DMS 273 treated with DMSO at 0.1 percent for 48 hours (cell line): ENCODE measurements around the gene IKBKE.

Experiments
- DNase-seq: peaks from one replicate; lab custom pipeline; 2025; lab: John Stamatoyannopoulos, UW

IKBKE gene

DNA sequence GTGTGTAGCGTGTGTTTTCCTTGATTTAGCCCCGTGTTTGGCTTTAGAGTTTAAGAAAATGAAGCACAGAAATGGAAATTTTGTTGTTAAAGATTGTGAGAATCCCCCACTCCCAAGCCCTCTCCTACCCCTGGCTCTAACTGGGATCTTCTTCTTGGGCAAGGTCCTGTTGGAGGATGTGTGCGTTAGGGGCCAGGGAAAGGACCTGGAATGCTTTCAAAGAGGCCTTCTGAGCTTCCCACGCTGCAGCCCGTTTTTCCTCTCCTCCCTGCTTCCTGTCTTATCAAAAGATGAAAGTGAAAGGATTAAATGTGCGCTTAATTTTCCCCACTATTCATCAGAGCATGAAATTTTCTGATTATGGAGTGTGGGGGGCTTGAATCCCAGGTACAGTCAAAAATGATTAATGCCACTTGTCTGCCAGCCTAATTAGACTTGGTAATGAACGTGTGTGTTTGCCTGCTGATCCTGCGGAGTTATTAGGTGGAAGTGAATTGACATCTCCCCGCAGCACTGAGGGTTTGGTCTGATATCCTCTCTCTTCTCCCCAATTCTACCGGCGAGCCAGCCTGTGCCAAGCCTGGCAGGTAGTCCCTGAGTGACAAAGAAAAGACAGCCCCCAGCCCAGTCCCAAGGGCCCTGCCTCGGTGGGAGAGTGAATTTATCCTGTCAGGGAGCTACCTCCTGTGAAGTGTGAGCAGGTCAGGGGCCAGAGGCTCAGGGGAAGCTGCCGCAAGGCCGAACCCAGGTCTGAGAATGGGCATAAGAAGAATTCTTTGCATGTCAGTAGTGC lies 42.0 kb downstream of the IKBKE start:
- no peak for DNase-seq

DNA sequence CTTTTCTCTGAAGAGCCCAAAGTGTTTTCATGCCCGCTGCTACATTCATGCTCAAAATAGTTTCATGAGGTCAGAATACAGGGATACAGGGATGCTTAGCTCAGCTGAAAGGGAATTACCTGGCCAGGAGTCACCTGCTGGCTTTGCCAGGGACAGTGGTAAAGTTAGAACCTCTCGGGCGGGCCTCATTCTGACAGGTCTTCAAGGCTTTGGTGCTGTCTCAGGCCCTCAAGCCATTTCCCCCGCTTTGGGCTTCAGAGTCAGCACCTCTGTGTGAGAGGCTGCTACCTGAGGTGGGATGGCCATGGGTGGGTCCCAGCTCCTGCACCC lies 42.5 kb downstream of the IKBKE start:
- no peak for DNase-seq

DNA sequence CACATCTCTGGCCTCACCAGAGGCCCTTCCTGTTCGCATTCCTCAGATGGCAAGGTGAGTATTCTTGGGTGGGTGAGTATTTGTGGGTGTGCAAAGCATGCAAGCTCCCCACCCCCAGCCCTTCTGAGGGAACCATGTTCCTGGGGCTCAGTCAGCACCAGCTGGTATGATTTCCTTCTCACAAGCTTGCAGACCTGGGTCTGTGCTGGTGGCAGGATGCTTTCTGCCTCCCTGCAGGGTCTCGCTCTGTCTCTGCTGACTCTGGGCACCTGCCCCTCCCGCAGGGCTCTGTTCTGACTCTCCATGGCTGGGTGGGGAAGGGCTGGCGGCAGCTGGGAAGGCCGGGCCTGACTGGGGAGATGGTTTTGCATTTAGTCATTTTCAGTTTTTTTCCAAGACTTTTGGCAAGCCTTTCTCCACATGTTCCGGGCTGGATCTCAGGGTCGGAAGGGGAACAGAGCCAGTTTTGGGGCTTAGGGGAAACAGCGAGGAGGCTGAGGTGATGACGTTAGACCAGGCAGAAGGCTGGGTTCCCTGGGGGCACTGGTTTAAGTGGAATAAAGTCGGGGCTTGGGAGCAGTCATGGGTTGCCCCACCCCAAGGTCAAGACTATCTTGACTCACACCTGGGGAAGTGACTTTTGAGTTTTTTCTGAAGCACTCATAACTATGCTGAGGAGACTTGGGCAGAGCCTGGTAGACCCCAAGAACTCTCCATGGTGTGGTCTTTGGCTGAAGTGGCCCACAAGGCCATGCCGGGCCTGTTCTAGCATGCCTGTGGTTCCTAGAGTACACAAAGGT lies 43.2 kb downstream of the IKBKE start:
- DNase-seq: peak; percentile 25

DNA sequence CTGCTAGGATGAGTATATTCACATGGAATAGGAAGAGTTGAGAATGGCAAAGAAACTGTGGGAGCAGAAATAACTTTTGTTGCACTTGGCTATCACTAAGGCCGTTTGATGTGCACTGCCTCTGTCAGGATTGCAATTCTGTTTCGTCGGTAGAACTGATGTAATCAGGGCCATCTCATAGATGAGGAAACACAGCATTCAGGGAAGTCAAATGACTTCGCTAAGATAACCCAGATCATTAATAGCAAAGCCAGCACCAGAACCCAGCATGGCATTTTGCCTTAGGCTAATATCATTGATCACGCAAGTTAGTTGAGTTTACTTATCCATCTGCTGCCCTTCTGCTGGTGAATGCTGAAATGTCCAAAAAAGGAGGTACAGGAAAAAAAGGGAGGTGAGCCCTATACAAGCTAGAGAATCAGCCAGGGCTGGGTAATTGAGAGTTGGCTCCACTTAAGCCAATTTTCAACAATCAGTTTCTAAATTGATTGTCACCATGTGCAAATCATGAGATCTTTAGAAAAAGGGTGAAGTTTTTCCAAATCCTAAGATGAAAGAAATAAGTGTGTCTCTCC lies 44.6 kb downstream of the IKBKE start:
- no peak for DNase-seq

DNA sequence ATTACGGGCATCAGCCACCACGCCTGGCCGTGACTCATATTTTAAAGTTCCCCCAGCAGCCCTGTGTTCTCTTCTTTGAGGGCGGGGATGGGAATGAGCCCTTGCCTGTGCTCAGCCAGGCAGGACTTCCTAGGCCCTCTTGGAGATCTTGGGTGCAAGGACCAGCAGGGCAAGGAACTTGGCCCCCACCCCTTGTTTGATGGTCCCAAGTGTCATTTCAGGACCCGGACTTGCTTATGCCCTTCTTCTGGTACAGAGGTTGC lies 46.4 kb downstream of the IKBKE start:
- DNase-seq: no peak

DNA sequence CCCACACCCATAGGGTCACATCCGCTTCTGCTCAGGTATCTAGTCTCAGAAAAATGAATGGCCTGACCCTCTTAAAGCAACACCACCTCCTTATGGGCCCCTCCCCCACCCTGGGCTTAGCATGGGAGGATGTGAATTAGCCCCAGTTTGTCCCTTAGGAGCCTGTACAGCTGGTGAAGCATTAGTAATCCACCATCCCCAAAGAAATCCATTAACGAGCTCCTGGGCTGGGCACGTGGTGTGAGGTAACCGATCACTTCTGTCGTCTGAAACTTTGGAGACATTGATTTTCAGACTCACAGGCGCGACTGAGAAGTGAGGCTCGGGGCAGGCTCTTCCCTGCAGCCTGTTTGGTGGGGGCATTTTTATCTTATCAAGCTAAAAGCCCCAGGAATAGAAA lies 47.5 kb downstream of the IKBKE start:
- DNase-seq: no peak

DNA sequence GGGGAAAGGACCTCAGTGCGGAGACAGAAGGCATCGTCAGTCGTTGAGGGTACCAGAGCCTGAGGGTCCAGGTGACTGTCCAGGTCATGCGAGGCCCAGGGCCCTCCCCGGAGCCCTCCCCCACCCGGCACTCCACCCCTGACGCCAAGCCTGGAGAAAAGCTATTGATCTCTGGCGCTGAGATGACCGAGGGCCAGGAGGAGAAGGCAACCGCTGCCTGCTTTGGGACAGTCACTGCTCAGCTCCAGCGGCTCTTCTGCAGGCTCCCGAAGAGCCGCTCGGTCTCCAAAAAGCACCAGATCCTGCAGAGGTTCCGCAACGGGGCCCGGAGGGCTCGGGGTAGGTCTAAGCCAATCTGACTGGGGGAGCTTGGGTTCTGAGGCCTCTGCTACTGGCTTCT lies 47.9 kb downstream of the IKBKE start:
- DNase-seq: no peak

DNA sequence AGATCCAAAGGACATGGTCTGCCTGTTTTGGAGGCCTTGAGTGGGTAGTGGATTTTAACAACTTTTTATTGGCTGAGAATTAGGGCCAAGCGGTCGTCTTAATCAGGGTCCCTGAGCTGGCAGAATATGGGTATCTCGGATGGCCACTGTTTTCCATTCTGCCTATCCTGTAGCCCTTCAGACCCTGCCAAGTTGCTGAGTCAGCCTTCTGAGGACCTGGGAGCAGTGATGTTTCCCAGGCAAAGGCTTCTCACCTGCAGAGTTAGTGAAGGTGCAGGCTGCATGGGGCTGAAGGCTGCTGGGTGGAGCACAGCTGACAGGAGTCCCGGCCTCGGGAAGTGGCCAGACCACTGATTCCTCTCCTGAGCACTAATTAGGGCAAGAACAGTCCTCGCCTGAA lies 48.5 kb downstream of the IKBKE start:
- no peak for DNase-seq

DNA sequence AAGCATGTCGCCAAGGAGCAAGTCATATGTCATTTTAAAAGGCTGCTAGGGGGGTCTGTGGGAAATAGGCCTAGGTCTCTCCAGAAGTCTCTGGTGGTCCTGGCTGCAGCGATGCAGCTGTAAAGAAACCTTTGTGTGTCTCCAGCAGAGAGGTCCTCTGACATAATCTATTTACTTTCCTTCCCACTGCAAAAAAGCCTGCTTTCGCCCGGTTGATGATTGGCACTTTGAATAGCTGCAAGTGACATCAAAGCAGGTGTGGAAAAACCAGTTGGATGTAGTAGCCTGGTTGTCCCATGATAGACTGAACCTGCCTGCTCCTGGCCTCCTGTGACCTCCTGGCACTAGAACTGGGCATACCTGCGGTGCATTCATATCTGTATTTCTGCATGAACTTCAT lies 50.9 kb downstream of the IKBKE start:
- no peak for DNase-seq

DNA sequence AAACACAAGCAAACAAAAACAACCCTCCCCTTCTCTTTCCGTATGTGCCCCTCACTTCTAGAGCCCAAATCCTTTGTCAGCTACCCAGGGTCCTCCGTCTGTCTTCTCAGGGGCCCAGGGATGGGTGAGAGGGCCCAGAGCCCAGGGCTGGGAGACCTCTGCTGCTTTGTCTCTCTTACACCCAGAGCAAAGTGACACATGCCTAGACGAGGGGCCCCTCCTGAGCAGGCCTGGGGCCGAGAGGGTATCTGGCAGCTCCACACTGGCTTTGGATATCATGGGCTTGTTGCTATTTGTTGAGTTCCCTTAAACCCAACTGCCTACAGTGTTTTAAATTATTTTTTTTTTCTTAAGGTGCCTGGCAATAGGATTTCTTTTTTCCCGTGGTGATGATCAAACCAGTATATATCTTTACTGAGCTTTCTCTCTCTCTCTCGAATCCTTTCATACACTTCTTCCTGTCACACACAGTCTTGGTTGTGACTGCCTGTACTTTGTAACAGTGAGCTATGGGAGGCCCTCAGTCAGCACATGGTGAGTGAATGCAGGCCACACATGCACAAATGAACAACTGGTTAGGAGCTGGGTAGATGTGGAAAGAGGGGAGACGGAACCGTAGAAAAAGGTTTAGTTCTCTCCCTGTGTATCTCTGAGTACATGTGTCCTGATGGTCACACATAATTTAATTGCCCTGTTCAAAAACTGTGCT lies 51.6 kb downstream of the IKBKE start:
- no peak for DNase-seq

DNA sequence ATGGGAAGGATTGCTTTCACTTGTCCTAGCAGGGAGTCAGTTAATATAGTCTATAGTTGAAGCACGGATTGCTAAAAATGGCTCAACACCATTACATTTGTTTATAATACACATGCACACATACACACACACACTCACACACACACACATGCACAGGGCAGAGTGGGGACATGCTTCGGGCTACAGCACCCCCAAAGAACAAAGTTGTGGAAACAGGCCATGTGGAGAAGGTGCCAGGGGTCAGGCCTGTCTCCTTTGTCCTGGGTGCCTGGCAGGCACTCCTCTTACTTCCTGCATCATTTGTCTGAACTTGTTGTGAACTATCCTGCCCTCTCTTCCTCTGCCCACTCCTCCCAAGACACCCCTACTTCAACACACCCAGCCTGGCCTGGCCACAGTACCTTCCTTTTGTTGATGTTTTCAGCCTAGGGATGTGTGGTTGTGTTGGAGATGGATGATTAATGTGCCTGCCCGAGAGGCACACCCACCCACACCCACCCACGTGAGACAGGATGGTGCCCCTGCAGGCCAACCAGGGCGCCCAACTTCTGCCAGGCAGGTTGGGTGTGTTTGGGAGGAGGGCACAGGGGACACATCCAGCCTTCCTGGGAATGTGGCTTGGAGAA lies 54.6 kb downstream of the IKBKE start:
- DNase-seq: no peak

DNA sequence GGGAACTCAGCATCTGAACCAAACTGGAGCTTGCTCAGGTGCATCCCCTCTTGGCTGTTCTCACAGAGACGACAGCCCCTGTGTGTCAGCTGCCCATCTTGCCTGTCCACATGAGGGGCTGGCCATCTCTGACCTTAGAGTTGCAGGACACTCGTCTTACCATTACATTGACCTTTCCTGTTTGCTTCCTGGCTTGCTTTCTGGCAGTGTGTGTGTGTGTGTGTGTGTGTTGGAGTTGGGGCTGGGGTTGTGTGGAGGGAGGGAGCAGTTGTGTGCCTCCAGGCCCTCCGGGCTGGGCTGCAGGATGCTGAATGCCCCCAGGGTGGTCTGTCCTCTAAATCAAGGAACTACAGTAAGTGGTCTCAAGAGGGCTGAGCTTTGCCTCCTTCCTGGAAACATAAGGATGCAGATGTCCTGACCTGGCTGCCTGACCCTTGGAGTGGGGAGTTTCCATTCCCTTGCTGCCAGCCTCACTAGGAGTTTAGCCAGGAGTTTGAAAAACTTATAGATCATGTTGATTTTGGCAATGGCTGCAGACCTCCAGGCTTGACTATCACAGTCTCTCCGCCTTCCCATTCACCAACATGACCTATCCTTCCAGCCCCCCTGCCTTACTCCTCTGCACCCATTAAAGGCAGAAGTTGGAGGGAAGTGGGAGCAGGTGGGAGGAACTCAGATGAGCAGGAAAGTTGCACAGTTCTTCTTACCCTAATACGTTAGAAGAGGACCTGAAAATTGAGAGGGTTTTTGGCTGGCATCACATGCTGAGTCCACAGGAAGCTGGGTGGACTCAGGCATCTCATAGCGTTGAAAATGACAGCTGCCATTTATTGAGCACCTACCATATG lies 56.0 kb downstream of the IKBKE start:
- DNase-seq: no peak

DNA sequence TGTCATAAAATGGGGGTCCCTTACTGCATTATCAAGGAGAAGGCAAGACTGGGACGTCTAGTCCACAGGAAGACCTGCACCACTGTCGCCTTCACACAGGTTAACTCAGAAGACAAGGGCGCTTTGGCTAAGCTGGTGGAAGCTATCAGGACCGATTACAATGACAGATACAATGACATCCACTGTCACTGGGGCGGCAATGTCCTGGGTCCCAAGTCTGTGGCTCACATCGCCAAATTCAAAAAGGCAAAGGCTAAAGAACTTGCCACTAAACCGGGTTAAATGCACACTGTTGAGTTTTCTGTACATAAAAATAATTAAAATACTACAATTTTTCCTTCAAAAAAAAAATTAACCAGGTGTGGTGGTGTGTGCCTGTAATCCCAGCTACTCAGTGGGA lies 59.1 kb downstream of the IKBKE start:
- no peak for DNase-seq

DNA sequence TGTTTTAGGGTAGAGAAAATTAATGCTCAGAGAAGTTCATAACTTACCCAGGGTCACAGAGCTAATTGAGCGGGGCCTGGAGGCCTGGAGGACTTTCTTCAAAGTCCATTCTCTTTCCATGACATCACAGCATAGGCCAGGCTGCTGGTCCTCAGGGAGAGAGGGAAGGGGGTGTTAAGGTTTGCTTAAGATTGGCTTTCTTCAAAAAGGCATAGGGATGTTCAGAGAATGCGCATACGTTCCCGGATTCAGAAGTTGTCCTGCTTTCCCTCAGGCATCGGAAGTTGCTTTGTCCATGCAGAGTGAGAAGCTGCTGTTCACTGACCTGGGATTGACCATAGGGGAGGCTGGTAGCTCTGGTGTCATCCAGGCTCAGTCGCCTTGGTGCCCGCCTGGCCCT lies 62.1 kb downstream of the IKBKE start:
- DNase-seq: no peak

DNA sequence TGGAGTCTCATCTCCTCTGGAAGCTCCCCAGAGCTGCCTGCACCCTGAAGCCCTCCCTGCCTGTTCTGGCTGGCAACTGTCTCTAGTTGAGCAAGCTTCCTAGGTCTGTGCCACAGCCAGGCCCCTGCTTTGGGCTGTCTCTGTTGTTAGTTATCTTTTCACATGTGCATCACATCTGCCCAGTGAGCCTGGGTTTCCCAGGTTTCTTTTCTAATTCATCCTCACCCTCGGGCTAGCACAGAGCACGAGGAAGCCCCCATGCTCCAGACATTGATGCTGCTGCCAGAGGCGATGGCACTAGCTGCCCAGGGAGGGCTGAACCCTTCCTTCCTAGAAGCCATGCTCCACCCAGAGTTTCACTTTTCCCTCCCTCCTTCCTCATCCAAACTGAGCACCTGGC lies 64.3 kb downstream of the IKBKE start:
- no peak for DNase-seq

DNA sequence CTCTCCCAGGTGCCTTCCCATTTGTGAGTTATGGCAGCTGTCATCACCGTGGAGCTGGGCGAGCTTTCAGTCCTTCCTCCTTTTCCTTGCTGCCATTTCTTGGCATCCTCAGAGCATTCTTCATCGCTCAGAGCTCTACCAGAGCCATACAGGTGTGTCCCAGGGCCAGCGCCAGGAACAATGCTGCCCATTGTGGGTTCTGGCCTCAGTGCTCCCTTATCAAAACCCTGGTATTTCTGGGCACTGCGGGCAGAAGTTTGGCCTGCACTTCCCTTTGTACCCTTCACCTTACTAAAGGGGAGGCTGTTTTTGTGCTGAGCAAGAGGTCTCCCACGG lies 65.5 kb downstream of the IKBKE start:
- no peak for DNase-seq

DNA sequence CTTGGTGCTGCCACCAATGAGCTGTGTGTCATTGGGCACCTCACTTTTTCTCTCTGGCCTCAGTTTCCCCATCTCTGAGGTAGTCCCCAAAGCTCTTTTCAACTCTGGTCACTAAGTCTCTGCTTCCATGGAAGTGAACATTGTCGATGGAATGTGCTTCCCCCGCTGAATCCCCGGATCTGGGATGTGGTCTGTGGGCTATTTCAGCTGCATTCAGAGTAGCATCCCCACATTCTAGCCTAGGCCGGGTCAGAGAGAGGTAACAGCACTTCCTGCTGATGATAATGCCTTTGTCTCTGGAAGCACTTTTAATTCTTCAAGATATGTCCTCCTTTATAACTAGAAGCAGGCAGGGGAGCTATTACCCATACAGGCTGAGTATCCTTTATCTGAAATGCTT lies 66.9 kb downstream of the IKBKE start:
- DNase-seq: no peak

DNA sequence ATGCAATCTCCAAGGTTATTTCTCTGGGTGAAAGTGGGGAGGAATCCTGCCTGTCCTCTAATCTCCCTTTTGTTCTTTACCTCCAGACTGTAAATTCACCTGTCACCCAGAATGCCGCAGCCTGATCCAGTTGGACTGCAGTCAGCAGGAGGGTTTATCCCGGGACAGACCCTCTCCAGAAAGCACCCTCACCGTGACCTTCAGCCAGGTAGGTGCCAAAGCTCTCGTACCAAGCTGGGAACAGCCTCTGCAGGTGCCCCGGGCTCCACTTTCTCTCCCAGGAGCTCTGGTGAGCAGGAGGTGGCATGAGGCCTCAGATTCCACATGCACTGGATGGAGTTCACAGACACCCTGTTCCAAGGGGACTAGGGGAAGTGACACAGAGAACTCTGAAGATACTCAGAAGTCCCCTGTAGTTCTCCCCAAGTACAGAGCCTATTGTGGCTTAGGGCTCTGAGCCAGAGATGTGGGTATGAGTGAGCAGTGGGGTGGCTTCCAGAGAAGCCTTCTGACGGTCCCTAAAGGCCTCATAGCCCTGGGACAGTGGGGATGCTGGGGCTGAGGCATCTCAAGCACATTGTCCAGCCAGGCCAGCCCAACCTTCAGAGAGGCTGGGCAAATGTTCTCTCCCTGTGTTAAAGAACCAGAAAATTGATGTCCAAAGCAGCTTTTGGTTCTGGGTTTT lies 68.0 kb downstream of the IKBKE start:
- no peak for DNase-seq

DNA sequence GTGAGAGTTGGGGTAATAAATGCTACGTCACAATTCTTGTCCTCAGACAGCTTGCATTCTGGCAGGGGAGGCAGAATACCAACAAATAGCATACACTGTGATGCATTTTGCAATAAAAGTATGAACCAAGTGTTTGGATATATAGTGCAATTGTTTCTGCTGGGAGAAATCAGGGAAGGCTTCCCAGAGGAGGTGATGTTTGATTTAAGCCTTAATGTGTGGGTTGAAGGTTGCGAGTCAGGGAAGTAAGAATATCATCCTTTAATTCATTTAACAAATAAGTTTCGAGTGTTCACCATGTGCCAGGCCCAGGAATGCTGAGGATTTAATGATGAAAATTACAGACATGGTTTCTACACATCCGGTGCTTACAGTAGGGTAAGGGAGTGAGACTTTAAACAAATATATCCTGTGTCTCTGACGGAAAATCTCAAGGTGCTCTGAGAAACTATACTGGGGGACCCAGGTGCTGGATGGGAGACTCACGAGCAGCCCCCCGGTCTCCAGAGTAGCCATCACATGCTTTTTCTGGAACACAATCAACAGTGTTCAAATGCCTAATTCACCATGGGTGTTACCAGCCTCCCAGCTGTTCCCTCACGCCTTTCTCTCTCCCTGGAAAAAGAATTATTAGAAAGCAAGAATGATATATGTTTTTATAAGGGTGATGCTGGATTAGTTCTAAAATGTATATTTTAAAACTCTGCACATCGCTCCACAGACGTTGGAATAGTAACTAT lies 68.8 kb downstream of the IKBKE start:
- no peak for DNase-seq

DNA sequence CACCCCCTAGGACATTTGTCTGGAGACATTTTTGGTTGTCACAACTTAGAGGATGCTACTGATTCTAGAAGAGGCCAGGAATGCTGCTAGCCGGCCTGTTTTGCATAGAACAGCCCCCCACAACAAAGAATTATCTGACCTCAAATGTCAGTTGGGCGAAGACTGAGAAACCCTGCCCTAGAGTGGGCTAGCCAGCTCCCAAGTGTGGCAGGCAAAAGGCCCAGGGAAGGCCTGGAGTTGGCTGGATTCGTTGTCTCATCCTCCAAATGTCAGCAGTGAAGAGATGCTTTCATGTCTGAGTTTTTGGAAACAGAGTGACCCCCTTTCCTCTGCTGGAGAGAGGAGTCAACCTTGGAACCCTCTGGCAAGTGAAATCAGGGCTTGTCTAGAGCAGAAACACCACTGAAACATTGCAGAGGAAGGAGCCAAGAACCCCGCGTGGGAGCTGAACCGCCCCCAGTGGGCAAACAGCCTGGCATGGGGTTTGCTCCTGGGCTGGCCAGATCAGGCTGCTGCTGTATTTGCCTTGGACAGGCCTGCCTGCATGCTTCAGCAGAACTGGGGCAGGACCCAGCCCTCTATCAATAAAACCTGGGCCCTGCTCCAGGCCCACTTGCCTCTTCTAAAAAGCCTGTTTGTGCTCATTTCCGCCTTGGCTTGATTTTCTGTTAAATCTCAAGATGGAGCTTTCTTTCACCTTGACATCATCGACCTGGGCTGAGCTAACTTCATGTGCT lies 69.9 kb downstream of the IKBKE start:
- DNase-seq: no peak
